NCI-H526 treated with DMSO at 0.1 percent for 48 hours (cell line): ENCODE measurements around the gene USP25.
A peak's percentile ranks its signal among the peaks of the same experiment; 100 is the strongest.

ENCODE experiments used
- DNase-seq: peaks from one replicate; lab custom pipeline; 2025; lab: John Stamatoyannopoulos, UW

USP25 gene

DNA sequence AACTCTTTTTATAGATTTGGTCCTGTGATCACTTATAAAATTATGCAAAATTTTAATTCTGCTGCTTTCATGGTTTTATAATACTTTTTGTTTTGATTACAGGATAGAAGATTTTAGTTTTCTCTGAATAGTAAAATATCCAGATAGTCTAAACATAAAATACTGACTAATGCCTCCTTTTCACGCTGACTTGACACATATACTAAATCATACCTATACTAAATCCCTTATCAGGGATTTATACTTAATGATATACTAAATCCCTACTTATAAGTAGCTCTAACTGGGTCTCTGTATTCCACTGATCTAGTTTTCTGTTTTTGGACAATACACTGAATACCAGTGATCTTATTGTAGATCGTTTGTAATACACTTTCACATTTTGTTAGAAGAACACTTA, 128.0 kb downstream of the USP25 start:
- no peak for DNase-seq

DNA sequence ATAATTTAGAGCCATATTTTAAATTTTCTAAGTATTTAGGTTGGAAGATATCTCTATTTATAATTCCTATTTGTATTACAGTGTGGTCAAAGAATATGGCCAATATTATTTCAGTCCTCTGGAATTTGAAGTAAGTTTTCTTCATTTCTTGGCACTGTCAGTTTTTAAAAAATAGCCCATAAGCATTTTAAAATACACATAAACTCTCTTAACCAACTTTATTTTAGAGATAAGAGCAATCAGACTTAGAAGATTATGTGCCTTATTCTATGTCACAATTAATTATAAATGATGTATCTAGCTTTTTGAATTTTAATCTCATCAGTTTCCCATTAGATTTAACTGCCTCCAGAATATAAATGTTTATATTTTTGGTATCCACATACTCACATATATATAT, 130.8 kb downstream of the USP25 start:
- no peak for DNase-seq

- no peak for DNase-seq
These were observed 139.2 kb downstream of the USP25 start for GRCh38 chr21:15868940-15869339.

DNA sequence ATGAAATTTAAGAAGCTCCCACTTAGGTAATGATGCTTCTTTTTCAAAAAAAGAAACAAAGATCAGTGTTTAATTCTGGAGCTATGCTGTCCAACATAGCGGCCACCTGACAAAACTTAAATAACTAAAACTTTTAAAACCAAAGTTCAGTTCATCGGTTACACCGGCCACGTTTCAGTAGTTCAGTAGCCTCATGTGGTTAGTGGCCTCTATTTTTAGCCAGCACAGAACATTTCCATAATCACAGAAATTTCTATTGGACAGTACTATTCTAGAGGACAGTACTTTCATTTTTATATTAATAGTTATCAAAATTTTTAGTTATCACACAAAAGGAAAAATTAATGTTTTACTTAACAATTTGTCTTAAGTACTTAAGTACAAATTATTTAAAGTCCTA, 141.0 kb downstream of the USP25 start:
- no peak for DNase-seq

- DNase-seq, result no peak
These were observed 142.5 kb downstream of the USP25 start for GRCh38 chr21:15872236-15872635.

DNA sequence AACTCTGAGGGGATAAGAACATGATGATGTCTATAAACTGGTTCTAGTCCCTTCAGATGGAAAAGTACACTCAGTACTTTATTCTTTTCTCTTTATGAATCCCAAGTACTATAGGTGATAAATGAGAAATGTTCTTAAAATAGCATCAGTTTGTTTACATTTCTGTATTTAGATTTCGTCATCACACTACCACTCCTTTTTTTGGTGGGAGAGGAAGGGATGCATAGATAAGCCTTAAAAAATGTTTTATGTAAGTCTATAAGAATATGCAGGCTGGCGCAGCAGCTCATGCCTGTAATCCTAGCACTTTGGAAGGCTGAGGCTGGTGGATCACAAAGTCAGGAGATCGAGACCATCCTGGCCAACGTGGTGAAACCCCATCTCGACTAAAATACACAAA, 144.8 kb downstream of the USP25 start:
- DNase-seq, result no peak

GRCh38 chr21:15875286-15875685, 145.5 kb downstream of the USP25 start:
- DNase-seq, result no peak

GRCh38 chr21:15893902-15894301, 164.1 kb downstream of the USP25 start:
- DNase-seq, result no peak

GRCh38 chr21:15894596-15894995, 164.8 kb downstream of the USP25 start:
- peak; percentile 23 for DNase-seq

DNA sequence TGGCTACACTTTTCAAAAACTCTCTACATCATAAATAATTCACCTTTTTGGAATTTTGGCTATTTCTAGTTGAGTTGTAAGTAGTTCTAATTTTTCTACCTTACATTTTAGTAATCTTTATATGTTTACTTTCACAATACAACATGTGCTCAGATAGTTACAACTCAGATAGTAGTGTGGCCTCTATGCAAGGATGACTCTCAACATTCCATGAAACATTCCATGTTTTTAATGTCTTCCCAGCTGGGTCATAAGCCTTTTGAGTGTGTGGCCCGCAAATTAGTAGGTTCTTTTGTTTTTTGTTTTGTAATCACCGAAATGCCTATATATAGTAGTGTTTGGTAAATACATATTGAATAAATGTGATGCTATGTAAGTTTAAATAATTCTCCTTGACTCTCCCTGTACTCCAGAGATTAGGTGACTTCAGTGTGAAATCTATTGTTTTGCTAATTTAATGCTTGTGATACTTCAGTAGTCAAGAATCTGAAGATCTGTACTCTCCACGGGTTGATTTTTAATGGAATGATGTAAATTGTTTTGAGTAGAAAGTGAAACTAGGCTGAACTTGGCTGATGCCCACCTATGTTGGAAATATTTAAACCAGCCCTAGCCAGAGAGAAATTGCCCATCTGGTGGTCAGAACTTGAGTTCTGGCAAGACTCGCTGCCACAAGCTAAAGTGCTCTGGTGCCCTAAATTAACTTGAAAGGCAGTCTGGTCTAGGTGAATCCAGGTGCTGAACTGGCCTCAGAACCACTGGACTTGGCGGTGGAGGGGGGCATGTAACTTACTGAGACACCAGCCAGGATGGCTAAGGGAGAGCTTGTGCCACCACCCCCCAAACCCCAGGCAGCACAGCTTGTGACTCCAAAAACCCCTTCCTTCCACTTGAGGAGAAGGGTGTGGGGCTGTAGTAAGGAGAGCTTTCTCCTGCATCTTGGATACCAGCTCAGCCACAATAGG, 165.6 kb downstream of the USP25 start:
- no peak for DNase-seq

- DNase-seq, result no peak
These were observed 166.7 kb downstream of the USP25 start for GRCh38 chr21:15896501-15896900.

DNA sequence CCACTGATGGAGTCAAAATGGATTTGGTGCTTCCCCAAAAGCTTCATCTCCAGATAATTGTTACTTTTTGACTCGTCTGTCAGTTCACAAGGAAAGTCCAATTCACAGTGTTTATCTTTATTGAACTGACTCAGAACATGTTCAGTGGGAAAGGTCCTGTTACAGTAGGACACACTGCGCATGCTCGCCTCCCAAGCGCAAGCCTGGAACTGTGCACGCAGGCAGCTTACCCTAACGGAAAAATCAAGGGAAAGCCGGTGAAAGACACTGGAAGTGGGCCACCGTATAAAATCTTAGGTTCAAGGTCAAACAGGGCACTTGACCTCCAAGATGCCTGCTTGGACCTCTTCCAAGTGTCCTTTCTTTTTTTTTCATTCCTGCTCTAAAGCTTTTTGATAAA, 174.6 kb downstream of the USP25 start:
- no peak for DNase-seq

- no peak for DNase-seq
These were observed 178.4 kb downstream of the USP25 start for GRCh38 chr21:15908187-15908586.

GRCh38 chr21:15928196-15928595, 198.4 kb downstream of the USP25 start:
- no peak for DNase-seq

GRCh38 chr21:15928686-15929425, 199.1 kb downstream of the USP25 start:
- DNase-seq, result no peak

GRCh38 chr21:15929536-15929935, 199.8 kb downstream of the USP25 start:
- DNase-seq, result no peak
